ENCODE data around the gene UNC13A.

DNA sequence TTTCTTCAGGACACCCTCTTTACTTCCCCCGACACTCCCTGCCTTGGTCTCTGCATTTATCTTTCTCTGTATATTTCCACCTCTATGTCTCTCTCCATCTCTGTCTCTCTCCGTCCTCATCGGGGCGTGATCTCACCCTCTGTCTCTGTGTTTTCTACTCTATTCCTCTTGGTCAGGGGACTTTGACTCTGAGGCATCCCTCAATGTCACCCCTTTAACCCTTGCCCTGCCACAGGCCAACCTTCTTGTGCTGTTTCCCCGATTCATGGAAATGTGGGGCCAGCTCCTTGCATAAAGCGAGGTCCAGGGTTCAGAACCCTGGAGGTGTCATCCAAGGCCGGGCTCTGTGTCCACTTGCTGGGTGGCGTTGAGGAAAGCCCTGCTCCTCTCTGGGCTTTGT lies 85.9 kb downstream of the UNC13A start:
- no peak for TF ChIP-seq POLR2AphosphoS5 (IDR thresholded peaks at IDR 0.05)
- no peak for TF ChIP-seq CTCF (IDR thresholded peaks at IDR 0.05)
- TF ChIP-seq POLR2A (IDR thresholded peaks at IDR 0.05): no peak

Measured in suprapubic skin (tissue), 4 donors.